HG03565 (cell line): Measurements from ENCODE around the gene VPS35L.
"Not testable (repeated sequence)": the region's sequence is repeated elsewhere in the genome, so short reads cannot be mapped to it uniquely, and the experiment has no call there.

Experiments
- ATAC-seq: cut with Tn5 transposase; IDR thresholded peaks from one replicate; pipeline ENCODE4 v1.9.1; 2021; ENCODE audit warnings: mild to moderate bottlenecking, moderate library complexity; ENCODE audit not compliant: unreplicated experiment

The VPS35L gene

GRCh38 chr16:19709381-19710136, 154.1 kb downstream of the VPS35L start:
- no peak for ATAC-seq

GRCh38 chr16:19710191-19710908, 154.8 kb downstream of the VPS35L start:
- ATAC-seq = no peak

GRCh38 chr16:19710991-19711545, 155.6 kb downstream of the VPS35L start:
- no peak for ATAC-seq

- ATAC-seq = no peak
Observed at GRCh38 chr16:19711643-19712042, 156.1 kb downstream of the VPS35L start.

- ATAC-seq = no peak
Observed at GRCh38 chr16:19712418-19713058, 157.0 kb downstream of the VPS35L start.

DNA sequence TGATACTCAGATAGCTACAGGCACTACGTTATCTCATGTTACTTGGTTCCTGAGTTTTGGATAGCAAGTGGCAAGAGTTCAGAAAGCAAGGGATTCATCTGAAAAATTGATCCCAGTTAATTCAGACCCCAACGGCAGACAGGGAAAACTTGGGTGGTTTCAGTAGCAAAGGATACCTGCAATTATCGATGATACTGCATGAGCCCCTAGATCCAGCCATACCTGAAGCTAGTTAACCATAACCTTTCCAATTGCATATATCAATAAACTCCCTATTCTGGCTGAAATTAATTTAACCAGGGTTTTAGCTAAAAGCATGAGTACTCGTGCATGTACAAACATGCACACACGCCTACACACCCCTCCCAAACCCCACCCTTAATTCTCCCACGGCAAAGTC, 158.2 kb downstream of the VPS35L start:
- ATAC-seq = no peak

DNA sequence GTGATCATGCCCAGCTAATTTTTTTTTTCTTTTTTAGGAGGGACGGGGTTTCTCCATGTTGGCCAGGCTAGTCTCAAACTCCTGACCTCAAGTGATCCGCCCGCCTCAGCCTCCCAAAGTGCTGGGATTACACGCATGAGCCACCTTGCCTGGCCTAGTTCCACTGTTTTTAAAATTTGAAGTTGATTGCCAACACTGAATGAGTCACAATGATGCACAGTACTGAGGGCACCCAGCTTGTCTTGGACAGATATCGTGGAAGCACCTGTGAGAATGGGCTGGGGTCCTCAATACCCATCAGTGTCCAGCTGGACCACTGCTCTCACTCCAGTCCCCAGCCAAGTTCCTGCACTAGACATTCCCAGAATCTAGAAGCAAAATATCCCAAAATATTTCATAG, 160.1 kb downstream of the VPS35L start:
- ATAC-seq = no peak

GRCh38 chr16:19716183-19716582, 160.7 kb downstream of the VPS35L start:
- ATAC-seq = no peak

GRCh38 chr16:19716728-19717127, 161.2 kb downstream of the VPS35L start:
- ATAC-seq = not testable (repeated sequence)

DNA sequence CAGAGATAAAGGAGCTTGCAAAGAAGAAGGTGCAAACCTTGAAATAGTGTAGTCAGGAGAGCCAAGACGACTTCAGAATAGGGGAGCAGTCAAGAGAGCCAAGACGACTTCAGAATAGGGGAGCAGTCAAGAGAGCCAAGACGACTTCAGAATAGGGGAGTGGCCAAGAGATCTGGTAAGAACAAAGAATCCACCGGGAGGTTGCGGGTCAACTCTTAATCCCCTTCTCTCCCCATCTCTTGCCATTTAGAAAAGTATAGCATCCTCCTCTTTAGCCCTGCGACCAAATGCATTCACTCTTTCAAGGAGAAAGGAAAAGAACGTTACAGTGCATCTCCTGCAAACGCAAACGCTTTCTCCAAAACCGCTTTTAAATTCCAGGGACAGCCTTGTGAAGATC, 161.8 kb downstream of the VPS35L start:
- ATAC-seq = no peak

GRCh38 chr16:19717741-19718623, 162.5 kb downstream of the VPS35L start, which contains the start of the genes IQCK and KNOP1:
TSS of gene IQCK (plus strand) at chr16:19718271. CDS start at chr16:19718307, 36 bp downstream.
TSS of gene KNOP1 (minus strand) at chr16:19718227. CDS start at chr16:19715035, 3,192 bp downstream.
- peak; percentile 86 for ATAC-seq

GRCh38 chr16:19718624-19718965, 163.1 kb downstream of the VPS35L start:
- ATAC-seq = no peak

DNA sequence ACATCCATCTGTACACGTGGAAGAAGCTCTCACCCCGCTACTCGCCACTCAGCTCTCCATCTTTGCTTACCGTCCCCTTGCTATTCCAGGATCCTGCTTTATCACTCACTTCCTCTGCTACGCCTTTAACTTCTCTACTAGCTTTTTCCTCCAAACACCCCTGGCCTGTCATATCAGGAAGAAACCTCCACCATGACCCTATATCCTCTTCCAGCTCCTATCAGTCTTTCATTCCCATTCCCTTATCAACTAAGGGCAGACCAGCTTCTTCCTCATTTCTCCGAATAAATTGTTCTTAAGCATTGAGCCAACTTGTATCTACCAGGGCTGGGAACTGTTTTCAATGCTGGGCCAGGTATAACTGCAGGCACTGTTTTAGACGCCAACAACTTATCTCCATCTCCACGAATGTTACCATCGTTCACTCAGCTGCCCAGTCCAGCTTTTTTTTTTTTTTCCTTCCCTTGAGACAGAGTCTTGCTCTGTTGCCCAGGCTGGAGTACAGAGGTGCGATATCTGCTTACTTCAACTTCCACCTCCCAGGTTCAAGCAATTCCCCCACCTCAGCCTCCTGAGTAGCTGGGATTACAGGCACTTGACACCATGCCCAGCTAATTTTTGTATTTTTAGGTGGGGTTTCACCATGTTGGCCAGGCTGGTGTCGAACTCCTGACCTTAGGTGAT, 166.9 kb downstream of the VPS35L start:
- ATAC-seq = no peak

DNA sequence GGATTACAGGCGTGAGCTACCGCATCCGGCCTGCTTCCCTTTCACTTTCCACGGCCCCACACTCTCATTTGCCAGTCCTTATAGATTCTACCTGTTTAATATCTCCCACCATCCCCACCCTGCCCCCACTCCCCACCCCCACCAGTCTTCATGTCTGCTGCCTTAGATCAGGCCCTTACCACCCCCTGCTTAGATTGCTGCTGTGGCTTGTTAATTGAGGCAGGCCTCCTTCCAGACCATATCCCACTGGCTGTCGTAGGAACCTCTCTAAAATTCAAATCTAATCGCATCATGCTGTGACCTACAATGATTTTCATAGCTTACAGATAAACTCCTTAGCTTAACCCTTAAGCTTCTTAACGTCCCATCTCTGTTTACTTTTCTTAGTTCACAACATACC, 167.5 kb downstream of the VPS35L start:
- ATAC-seq = no peak

GRCh38 chr16:19728636-19728965, 173.1 kb downstream of the VPS35L start:
- ATAC-seq = no peak

DNA sequence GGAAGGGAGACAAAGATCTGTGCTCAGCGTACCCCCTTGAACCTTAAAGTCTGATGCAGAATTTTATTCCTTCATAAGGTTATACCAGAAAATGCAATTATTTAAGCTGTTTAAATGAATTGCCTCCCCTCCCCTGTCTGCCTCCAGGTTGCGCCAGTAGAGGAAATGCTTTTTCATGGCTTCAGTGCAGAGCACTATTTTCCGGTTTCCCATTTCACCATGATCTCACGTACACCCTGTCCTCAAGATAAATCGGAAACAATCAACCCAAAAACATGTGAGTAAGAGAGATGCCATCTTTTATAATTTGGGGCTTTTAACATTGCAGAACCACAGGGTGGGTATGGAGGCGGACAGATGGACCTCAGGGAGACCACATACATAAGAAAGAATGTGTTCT, 178.0 kb downstream of the VPS35L start:
- no peak for ATAC-seq

- ATAC-seq = no peak
Observed at GRCh38 chr16:19735074-19735867, 179.8 kb downstream of the VPS35L start.

- no peak for ATAC-seq
Observed at GRCh38 chr16:19737306-19738038, 182.0 kb downstream of the VPS35L start.

GRCh38 chr16:19741354-19741753, 185.9 kb downstream of the VPS35L start:
- ATAC-seq = no peak
